Measurements from ENCODE around the gene ZCWPW1.
A peak's percentile ranks its signal among the peaks of the same experiment; 100 is the strongest.
"Not testable (repeated sequence)": the region's sequence is repeated elsewhere in the genome, so short reads cannot be mapped to it uniquely, and the experiment has no call there.

ZCWPW1 gene

GRCh38 chr7:100381531-100382233 lies 46.8 kb downstream of the ZCWPW1 start:
- H3K27me3 ChIP-seq (ENCODE audit: control insufficient read depth in 3 of 3, insufficient read depth in 3 of 3, low read depth in 1 of 3, low read length in 3 of 3); H3K9ac ChIP-seq (ENCODE audit: low read depth, low read length, poor library complexity); H3K4ac ChIP-seq (ENCODE audit: low read length); H3K4me1 ChIP-seq (ENCODE audit: control insufficient read depth in 2 of 2, insufficient read depth in 1 of 2, low read depth in 1 of 2, low read length in 2 of 2); H2BK5ac ChIP-seq (ENCODE audit: low read length); H3K4me3 ChIP-seq (ENCODE audit: low read length in 2 of 2); H3K18ac ChIP-seq (ENCODE audit: low read length); DNase-seq (ENCODE audit: low spot score); H4K8ac ChIP-seq (ENCODE audit: low read depth, low read length); H3K27ac ChIP-seq (replicated peaks; ENCODE audit: low read length); H2BK12ac ChIP-seq (ENCODE audit: low read length); H3K79me1 ChIP-seq (ENCODE audit: low read depth, low read length); H2BK120ac ChIP-seq (ENCODE audit: low read depth, low read length); H2AK5ac ChIP-seq (ENCODE audit: low read depth, low read length); H3K14ac ChIP-seq (ENCODE audit: low read length); H4K91ac ChIP-seq (ENCODE audit: low read depth, low read length, poor library complexity); H2BK15ac ChIP-seq (ENCODE audit: low read length); H3K4me2 ChIP-seq (ENCODE audit: insufficient read depth, low read length, poor library complexity, severe bottlenecking); H3K23ac ChIP-seq (ENCODE audit: low read depth, low read length, poor library complexity); H3K9me3 ChIP-seq (replicated peaks in 1 of 2; ENCODE audit: control insufficient read depth in 2 of 2, insufficient read depth in 1 of 2, low read depth in 1 of 2, low read length in 2 of 2); H3K36me3 ChIP-seq (replicated peaks in 1 of 2; ENCODE audit: control insufficient read depth in 2 of 2, insufficient read depth in 2 of 2, low read length in 2 of 2): not testable (repeated sequence)
- WGBS, 2 donors (ENCODE audit: extremely low coverage in 2 of 2, insufficient read length in 2 of 2, insufficient replicate concordance in 1 of 2): no CpG with 5 or more reads among the region's 49 CpGs
- H2AFZ ChIP-seq (ENCODE audit: low read length): peak overlapping the region; percentile 56

GRCh38 chr7:100380196-100380595 lies 48.3 kb downstream of the ZCWPW1 start:
- Histone ChIP-seq H3K18ac (ENCODE audit: low read length) (no peak overlapping the region), H3K9ac (ENCODE audit: low read depth, low read length, poor library complexity) (no peak overlapping the region), H4K8ac (ENCODE audit: low read depth, low read length) (no peak overlapping the region), H2AK5ac (ENCODE audit: low read depth, low read length) (no peak overlapping the region), H3K79me1 (ENCODE audit: low read depth, low read length) (no peaks in the 10 kb centered on the region), H3K27me3 (ENCODE audit: control insufficient read depth in 3 of 3, insufficient read depth in 3 of 3, low read depth in 1 of 3, low read length in 3 of 3) (no peaks in the 10 kb centered on the region), H3K23ac (ENCODE audit: low read depth, low read length, poor library complexity) (no peak overlapping the region), H3K4ac (ENCODE audit: low read length) (no peak overlapping the region), H3K4me2 (ENCODE audit: insufficient read depth, low read length, poor library complexity, severe bottlenecking) (no peak overlapping the region), H3K4me3 (ENCODE audit: low read length in 2 of 2) (no peak overlapping the region), H3K4me1 (ENCODE audit: control insufficient read depth in 2 of 2, insufficient read depth in 1 of 2, low read depth in 1 of 2, low read length in 2 of 2) (no peaks in the 10 kb centered on the region), H3K9me3 (replicated peaks in 1 of 2; ENCODE audit: control insufficient read depth in 2 of 2, insufficient read depth in 1 of 2, low read depth in 1 of 2, low read length in 2 of 2) (no peaks in the 10 kb centered on the region), H3K14ac (ENCODE audit: low read length) (no peak overlapping the region), H3K36me3 (replicated peaks in 1 of 2; ENCODE audit: control insufficient read depth in 2 of 2, insufficient read depth in 2 of 2, low read length in 2 of 2) (no peaks in the 10 kb centered on the region), H2BK120ac (ENCODE audit: low read depth, low read length) (no peak overlapping the region), H2BK5ac (ENCODE audit: low read length) (no peak overlapping the region), H2BK15ac (ENCODE audit: low read length) (no peak overlapping the region), H4K91ac (ENCODE audit: low read depth, low read length, poor library complexity) (no peak overlapping the region), H2AFZ (ENCODE audit: low read length) (no peak overlapping the region), H2BK12ac (ENCODE audit: low read length) (no peak overlapping the region), H3K27ac (replicated peaks; ENCODE audit: low read length) (no peak overlapping the region)
- WGBS, 2 donors (ENCODE audit: extremely low coverage in 2 of 2, insufficient read length in 2 of 2, insufficient replicate concordance in 1 of 2): no CpG with 5 or more reads among the region's 4 CpGs
- DNase-seq (ENCODE audit: low spot score): no peak

GRCh38 chr7:100378114-100378755 lies 50.3 kb downstream of the ZCWPW1 start:
- WGBS, 2 donors (ENCODE audit: extremely low coverage in 2 of 2, insufficient read length in 2 of 2, insufficient replicate concordance in 1 of 2): no CpG with 5 or more reads among the region's 4 CpGs
- Histone ChIP-seq H3K79me1 (ENCODE audit: low read depth, low read length) (no peaks in the 10 kb centered on the region), H3K18ac (ENCODE audit: low read length) (no peak overlapping the region), H3K14ac (ENCODE audit: low read length) (no peak overlapping the region), H2AFZ (ENCODE audit: low read length) (no peak overlapping the region), H4K8ac (ENCODE audit: low read depth, low read length) (no peak overlapping the region), H2BK120ac (ENCODE audit: low read depth, low read length) (no peak overlapping the region), H4K91ac (ENCODE audit: low read depth, low read length, poor library complexity) (no peak overlapping the region), H3K4me2 (ENCODE audit: insufficient read depth, low read length, poor library complexity, severe bottlenecking) (no peak overlapping the region), H3K9me3 (replicated peaks in 1 of 2; ENCODE audit: control insufficient read depth in 2 of 2, insufficient read depth in 1 of 2, low read depth in 1 of 2, low read length in 2 of 2) (no peaks in the 10 kb centered on the region), H3K27me3 (ENCODE audit: control insufficient read depth in 3 of 3, insufficient read depth in 3 of 3, low read depth in 1 of 3, low read length in 3 of 3) (no peaks in the 10 kb centered on the region), H3K36me3 (replicated peaks in 1 of 2; ENCODE audit: control insufficient read depth in 2 of 2, insufficient read depth in 2 of 2, low read length in 2 of 2) (no peaks in the 10 kb centered on the region), H2BK12ac (ENCODE audit: low read length) (no peak overlapping the region), H2AK5ac (ENCODE audit: low read depth, low read length) (no peak overlapping the region), H3K4me3 (ENCODE audit: low read length in 2 of 2) (no peak overlapping the region), H3K27ac (replicated peaks; ENCODE audit: low read length) (no peak overlapping the region), H2BK15ac (ENCODE audit: low read length) (no peak overlapping the region), H3K9ac (ENCODE audit: low read depth, low read length, poor library complexity) (no peak overlapping the region), H3K23ac (ENCODE audit: low read depth, low read length, poor library complexity) (no peak overlapping the region), H3K4ac (ENCODE audit: low read length) (no peak overlapping the region), H2BK5ac (ENCODE audit: low read length) (no peak overlapping the region), H3K4me1 (ENCODE audit: control insufficient read depth in 2 of 2, insufficient read depth in 1 of 2, low read depth in 1 of 2, low read length in 2 of 2) (peaks cover 5 to 6% of the 10 kb centered on the region in 2 donors)
- DNase-seq (ENCODE audit: low spot score): no peak

GRCh38 chr7:100376066-100376465 lies 52.4 kb downstream of the ZCWPW1 start:
- no peak overlapping the region for H3K23ac ChIP-seq (ENCODE audit: low read depth, low read length, poor library complexity)
- WGBS, 2 donors (ENCODE audit: extremely low coverage in 2 of 2, insufficient read length in 2 of 2, insufficient replicate concordance in 1 of 2): no CpG with 5 or more reads among the region's 3 CpGs
- H2BK12ac ChIP-seq (ENCODE audit: low read length): no peak overlapping the region
- no peak overlapping the region for H2AFZ ChIP-seq (ENCODE audit: low read length)
- H2BK15ac ChIP-seq (ENCODE audit: low read length): no peak overlapping the region
- no peak overlapping the region for H3K27ac ChIP-seq (replicated peaks; ENCODE audit: low read length)
- no peaks in the 10 kb centered on the region for H3K9me3 ChIP-seq (replicated peaks in 1 of 2; ENCODE audit: control insufficient read depth in 2 of 2, insufficient read depth in 1 of 2, low read depth in 1 of 2, low read length in 2 of 2)
- no peaks in the 10 kb centered on the region for H3K27me3 ChIP-seq (ENCODE audit: control insufficient read depth in 3 of 3, insufficient read depth in 3 of 3, low read depth in 1 of 3, low read length in 3 of 3)
- no peaks in the 10 kb centered on the region for H3K36me3 ChIP-seq (replicated peaks in 1 of 2; ENCODE audit: control insufficient read depth in 2 of 2, insufficient read depth in 2 of 2, low read length in 2 of 2)
- no peak overlapping the region for H3K14ac ChIP-seq (ENCODE audit: low read length)
- H3K4me3 ChIP-seq (ENCODE audit: low read length in 2 of 2): no peak overlapping the region
- no peak overlapping the region for H3K9ac ChIP-seq (ENCODE audit: low read depth, low read length, poor library complexity)
- H3K18ac ChIP-seq (ENCODE audit: low read length): no peak overlapping the region
- H3K79me1 ChIP-seq (ENCODE audit: low read depth, low read length): no peaks in the 10 kb centered on the region
- H2BK120ac ChIP-seq (ENCODE audit: low read depth, low read length): no peak overlapping the region
- no peak overlapping the region for H3K4ac ChIP-seq (ENCODE audit: low read length)
- H2AK5ac ChIP-seq (ENCODE audit: low read depth, low read length): no peak overlapping the region
- no peak overlapping the region for H2BK5ac ChIP-seq (ENCODE audit: low read length)
- no peak for DNase-seq (ENCODE audit: low spot score)
- no peak overlapping the region for H4K91ac ChIP-seq (ENCODE audit: low read depth, low read length, poor library complexity)
- H4K8ac ChIP-seq (ENCODE audit: low read depth, low read length): no peak overlapping the region
- no peak overlapping the region for H3K4me2 ChIP-seq (ENCODE audit: insufficient read depth, low read length, poor library complexity, severe bottlenecking)
- H3K4me1 ChIP-seq (ENCODE audit: control insufficient read depth in 2 of 2, insufficient read depth in 1 of 2, low read depth in 1 of 2, low read length in 2 of 2): peaks cover 6 to 13% of the 10 kb centered on the region in 2 donors

Data from neuronal stem cell (in vitro differentiated cells).